GM19351 (cell line): ENCODE results near the gene ABCC4.
A peak's percentile ranks its signal among the peaks of the same experiment; 100 is the strongest.

ENCODE experiments used
- ATAC-seq: cut with Tn5 transposase; IDR thresholded peaks from one replicate; pipeline ENCODE4 v1.9.1; 2021; ENCODE audit warnings: mild to moderate bottlenecking, moderate library complexity; ENCODE audit not compliant: unreplicated experiment

The ABCC4 gene, protein sequence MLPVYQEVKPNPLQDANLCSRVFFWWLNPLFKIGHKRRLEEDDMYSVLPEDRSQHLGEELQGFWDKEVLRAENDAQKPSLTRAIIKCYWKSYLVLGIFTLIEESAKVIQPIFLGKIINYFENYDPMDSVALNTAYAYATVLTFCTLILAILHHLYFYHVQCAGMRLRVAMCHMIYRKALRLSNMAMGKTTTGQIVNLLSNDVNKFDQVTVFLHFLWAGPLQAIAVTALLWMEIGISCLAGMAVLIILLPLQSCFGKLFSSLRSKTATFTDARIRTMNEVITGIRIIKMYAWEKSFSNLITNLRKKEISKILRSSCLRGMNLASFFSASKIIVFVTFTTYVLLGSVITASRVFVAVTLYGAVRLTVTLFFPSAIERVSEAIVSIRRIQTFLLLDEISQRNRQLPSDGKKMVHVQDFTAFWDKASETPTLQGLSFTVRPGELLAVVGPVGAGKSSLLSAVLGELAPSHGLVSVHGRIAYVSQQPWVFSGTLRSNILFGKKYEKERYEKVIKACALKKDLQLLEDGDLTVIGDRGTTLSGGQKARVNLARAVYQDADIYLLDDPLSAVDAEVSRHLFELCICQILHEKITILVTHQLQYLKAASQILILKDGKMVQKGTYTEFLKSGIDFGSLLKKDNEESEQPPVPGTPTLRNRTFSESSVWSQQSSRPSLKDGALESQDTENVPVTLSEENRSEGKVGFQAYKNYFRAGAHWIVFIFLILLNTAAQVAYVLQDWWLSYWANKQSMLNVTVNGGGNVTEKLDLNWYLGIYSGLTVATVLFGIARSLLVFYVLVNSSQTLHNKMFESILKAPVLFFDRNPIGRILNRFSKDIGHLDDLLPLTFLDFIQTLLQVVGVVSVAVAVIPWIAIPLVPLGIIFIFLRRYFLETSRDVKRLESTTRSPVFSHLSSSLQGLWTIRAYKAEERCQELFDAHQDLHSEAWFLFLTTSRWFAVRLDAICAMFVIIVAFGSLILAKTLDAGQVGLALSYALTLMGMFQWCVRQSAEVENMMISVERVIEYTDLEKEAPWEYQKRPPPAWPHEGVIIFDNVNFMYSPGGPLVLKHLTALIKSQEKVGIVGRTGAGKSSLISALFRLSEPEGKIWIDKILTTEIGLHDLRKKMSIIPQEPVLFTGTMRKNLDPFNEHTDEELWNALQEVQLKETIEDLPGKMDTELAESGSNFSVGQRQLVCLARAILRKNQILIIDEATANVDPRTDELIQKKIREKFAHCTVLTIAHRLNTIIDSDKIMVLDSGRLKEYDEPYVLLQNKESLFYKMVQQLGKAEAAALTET (N-terminal part only)

DNA sequence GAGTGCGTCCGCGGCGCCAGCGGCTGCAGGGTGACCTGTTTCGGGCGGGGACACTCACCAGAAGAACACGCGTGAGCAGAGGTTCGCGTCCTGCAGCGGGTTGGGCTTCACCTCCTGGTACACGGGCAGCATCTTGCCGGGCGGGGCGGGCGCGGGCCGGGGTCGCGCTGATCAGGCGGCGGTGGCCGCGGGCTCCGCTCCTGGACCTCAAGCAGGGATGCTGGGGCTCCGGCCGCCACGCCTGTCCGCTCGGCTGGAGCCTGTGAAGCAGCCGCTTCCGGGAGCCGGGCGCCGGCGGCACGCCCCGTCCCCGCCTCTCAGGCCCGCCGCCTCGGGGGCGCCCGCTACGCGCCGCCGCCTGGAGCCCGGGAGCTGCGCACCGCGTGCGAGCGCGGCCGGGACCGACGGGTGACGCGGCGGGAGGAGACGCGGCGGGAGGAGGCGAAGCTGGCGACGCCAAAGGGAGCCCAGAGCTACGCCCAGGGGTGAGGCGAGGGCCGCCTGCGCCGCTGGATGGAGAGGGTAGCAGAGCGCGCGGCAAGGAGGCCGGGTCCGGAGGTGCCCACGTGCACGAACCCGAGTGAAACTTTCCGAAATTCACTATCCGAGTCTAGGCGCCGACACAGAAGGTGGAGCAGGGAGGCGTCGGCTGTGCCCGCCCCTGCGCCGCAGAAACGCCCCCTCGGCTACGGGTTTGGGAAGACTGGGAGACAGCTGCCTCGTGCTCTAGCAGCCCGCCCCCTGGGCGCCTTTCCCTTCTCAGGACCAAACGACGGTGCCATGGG lies at the start of gene ABCC4:
TSS of gene ABCC4 (minus strand) at position 269 of the 785 bp plus-strand sequence. CDS start at position 132, 137 bp downstream.
- peak; percentile 82 for ATAC-seq

GRCh38 chr13:95349267-95349666 lies 48.0 kb upstream of the ABCC4 start:
- ATAC-seq = no peak

DNA sequence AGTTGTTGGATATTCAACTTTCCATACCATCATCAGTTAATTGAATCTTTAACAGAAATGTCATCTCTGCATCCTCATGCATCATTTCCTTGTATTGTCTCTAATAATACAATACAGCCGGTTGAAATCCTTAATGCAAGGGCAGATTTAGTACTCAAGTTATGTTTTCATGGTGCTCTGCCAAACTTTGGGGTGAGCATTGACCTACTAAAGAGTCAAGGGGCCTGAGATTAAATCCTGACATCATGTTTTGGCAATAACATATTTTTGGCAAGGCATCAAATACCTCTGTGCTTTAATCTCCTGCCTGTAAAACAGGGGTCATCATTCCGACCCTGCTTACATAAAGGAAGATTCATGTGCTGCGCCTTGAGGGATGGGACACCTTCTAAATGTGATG lies 42.7 kb upstream of the ABCC4 start:
- ATAC-seq = no peak

GRCh38 chr13:95341441-95341840 lies 40.2 kb upstream of the ABCC4 start:
- no peak for ATAC-seq

DNA sequence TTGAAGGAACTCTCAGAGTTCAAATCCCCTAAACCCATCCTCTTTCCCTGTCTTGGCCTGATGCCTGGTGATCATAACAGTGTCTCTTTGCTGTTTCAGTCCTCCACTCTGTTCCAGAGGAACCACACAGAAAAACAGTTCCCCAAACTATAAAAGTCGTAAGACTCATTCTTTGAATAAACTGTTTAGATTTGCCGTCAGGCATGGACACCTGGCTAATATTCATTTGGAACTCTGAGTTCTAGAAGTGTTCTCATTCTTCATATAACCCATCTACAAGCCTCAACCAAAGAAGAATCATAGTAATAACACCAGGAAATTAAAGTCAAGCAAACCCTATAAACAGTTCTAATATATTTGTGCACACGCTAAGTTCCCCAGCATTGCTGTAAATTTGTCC lies 37.7 kb upstream of the ABCC4 start:
- ATAC-seq = no peak

- no peak for ATAC-seq
Observed at GRCh38 chr13:95337597-95337996, 36.3 kb upstream of the ABCC4 start.

DNA sequence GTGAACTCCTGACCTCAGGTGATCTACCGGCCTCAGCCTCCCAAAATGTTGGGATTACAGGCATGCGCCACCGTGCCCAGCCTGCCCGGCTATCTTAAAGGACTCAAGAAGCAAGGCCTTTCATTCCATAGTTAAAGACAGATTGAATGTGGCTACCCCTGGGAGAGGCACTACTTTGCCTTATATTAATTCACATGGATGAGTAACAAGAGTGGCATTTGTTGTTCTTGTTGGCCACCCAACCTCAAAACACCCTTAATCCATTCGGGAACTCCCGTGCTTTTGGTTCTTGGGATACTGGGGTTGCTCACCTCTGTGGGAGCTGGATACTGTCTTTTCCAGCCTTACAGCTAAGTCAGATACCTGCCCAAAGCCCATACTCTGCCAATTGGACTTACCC lies 34.4 kb upstream of the ABCC4 start:
- ATAC-seq = no peak

- no peak for ATAC-seq
Observed at GRCh38 chr13:95328386-95328785, 27.1 kb upstream of the ABCC4 start.

GRCh38 chr13:95327190-95327589 lies 25.9 kb upstream of the ABCC4 start:
- ATAC-seq = no peak

DNA sequence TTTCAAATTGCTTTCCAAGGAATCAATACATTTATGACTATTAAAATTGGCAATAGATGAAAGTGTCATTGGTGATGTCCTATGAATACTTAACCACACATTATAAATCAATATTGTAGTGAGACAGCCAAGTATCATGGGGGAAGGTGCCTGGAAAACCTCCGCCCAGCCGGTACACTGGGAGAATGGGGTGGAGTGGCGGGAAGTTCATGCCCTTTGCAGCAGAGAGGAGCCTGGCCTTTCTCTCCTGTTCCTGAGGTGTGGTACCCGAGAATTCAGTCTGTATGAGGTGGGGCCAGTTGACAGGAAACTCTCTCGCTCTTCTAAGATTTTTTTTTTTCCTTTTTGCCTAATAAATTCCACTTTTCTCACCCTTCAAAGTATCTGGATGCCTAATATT lies 25.4 kb upstream of the ABCC4 start:
- no peak for ATAC-seq

- no peak for ATAC-seq
Observed at GRCh38 chr13:95325485-95325884, 24.2 kb upstream of the ABCC4 start.

DNA sequence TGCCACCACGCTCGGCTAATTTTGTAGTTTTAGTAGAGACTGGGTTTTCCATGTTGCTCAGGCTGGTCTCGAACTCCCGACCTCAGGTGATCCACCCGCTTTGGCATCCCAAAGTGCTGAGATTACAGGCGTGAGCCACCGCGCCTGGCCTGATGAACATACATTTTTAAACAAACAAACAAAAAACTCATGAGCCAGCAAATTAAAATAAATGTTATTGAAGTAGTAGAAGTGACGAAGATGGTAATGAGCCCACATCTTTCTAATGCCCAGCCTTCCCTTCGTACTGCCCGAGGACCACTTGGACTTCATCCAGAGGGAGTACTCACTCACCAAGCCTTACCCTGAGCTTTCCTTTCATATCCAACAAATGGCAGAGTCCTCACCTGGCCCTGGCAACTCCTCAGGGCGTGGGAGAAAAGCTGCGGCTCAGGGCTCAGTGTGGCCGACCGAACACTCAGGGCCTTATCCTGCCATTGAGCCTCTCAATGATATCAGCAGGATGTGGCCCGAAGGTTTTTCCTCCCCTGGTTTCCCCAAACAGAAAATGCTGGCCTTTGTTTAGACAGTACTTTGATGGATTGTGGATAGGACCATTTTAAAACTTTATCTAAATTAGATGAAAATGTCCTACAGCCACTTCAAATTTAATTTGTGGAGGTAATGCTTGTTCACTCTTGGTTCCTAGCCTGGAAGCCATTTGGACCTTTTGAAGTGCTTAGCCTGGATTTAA lies 22.8 kb upstream of the ABCC4 start:
- no peak for ATAC-seq

GRCh38 chr13:95319551-95320274 lies 18.5 kb upstream of the ABCC4 start:
- no peak for ATAC-seq

DNA sequence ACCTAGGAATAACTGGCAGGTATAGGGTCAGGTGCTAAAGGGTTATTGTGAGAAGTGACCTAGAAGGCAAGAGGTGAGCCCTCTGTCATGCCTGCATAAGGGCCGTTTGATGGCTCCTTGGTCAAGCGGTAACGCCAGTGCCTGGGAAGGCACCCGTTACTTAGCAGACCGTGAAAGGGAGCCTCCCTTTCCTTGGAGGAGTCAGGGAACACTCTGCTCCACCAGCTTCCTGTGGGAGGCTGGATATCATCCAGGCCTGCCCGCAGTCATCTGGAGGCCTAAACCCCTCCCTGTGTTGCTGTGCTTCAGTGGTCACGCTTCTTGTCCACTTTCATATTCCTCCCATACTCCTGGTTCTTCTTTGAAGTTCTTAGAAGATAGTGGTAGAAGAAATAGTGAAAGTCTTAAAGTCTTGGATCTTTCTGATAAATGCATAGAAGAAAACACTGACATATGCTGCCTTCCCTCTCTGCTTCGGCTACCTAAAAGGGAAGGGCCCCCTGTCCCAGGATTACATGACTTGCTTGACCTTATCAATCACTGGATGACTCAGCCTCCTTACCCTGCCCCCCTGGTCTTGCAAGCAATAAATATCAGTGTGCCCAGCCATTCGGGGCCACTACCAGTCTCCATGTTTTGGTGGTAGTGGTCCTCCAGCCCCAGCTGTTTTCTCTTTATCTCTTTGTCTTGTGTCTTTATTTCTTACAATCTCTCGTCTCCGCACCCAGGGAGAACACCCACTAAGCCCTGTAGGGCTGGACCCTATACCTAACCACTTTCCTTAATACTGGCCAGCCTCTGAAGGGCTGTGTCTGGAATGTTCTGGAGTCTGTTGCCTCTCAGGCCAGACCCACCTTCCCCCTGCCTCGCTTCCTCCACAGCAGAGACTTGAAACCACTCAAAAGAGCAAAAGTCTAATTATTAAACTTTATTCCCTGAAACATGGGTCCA lies 16.1 kb upstream of the ABCC4 start:
- no peak for ATAC-seq

- ATAC-seq = no peak
Observed at GRCh38 chr13:95315752-95316151, 14.5 kb upstream of the ABCC4 start.

DNA sequence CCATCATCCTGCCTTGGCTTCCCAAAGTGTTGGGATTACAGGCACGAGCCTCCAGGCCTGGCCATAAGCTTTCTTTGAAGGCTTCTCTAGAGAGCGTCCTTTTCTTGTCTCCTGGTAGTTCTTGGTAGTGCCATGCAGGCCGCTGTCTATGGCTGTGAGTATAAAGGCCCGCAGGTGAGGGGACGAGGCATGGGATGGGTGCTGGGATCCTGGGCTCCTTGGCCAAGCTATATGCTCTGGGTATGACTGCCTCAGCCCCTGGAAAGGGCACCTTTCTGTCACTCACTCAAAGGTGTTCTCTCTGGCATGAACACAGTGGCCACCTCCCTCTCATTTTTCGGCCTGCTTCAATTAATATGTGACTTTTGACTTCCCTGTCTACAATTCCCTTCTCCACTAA lies 6.3 kb upstream of the ABCC4 start:
- ATAC-seq = no peak

DNA sequence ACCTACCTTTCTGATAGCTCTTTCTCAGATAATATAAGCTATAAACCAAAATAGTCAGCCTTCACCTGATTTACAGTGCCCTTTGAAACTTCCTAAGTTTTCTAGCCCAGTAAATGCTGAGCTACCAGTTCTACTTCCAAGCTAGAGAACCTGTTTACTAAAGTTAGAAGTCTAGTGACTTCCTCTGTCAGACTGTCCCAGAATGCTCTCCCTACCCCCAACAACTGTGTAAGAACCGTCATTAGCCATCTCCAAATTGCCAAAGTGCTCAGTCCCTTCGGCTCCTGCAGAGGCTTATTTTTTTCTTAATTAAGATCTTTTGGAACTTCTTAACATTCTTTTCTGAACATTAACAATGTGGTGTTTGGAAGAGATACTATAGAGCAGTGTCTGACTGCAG lies 3.2 kb upstream of the ABCC4 start:
- ATAC-seq = no peak

GRCh38 chr13:95301968-95302393 lies 730 bp upstream of the ABCC4 start:
- ATAC-seq = no peak
